ENCODE results near the gene NT5C1B.
"Not testable (repeated sequence)": the region's sequence is repeated elsewhere in the genome, so short reads cannot be mapped to it uniquely, and the experiment has no call there.

The NT5C1B gene

DNA sequence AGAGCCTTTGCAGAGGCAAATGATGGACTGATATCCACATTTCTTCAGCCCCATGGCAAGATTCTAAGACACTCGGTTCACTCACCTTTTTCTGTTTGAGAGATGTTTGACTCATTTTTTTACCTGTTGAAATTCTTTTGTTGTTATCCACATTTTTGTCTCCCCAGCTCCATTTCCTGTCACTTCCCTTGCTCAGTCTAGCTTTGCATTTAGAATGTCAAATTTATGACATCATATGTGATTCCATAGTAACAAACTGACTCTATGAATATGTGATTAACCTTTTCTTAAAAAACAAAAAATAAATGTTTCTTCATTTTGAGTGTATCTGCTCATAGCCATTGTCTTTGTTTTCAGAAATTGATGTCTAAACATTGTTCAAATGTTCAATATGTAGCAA, at the start of gene NT5C1B:
NT5C1B (minus strand) TSS at position 216 of the 400 bp plus-strand sequence; CDS start at position 115, 101 bp downstream.
- DNase-seq, result no peak

DNA sequence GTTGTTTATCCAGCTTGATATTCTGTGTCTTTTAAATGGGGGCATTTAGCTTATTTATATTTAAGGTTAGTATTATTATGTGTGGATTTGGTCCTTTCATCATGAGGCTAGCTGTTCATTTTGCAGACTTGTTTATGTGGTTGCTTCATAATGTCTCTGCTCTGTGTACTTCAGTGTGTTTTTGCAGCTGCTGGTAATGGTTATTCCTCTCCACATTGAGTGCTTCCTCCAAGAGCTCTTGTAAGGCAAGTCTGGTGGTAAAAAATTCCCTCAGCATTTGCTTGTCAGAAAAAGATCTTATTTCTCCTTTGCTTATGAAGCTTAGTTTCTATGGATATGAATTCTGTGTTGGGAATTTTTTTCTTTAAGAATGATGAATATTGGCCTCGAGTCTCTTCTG, 47.8 kb upstream of the NT5C1B start:
- DNase-seq, result no peak

DNA sequence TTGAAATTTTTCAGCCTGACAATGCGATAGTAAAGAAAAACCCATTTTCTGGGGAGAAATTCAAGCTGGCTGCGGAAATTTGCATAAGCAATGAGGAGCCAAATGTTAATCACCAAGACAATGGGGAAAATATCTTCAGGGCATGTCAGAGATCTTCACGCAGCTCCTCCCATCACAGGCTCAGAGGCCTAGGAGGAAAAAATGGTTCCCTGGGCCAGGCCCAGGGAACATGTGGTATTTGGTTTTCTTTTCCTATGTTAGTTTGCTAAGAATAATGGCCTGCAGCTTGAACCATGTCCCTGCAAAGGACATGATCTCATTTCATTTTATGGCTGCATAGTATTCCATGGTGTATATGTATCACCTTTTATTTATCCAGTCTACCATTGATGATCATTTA, 43.3 kb upstream of the NT5C1B start:
- DNase-seq, result not testable (repeated sequence)

DNA sequence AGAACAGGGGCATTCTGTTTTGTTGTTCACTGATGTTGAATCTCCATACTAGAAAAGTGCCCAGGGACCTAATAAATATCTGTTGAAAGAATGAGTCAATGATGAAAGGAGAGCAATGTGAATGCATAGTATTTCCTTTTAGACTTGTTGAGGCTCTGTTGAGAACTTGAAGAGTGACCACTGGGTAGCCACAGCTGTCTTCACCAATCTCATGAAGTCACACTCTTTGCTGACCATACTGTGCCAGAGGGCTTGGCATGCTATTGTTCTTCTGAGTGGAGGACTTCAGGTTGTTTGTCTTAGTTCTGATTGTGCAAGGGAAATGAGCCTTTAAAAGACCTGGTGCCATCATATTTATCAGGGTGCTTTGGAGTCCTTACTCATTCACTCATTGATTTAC, 41.6 kb upstream of the NT5C1B start:
- no peak for DNase-seq

DNA sequence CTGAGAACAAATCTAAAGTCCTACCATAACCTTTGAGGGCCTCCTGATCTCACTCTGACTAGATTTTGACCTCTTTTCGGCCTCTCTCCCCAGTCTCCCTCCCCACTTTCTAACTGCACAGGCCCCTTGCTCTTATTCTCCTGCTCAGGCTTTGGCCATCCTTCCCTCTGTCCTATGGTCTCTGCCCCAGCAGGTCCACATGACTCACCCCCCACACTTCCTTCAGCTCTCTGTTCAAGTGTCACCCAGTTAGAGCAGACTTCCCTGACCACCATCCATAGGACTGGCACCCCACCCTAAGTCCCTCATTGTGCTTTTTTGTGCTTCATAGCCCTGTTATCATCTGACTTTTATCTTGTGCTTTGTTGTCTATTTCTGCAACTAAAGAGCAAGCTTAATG, 41.2 kb upstream of the NT5C1B start:
- DNase-seq, result no peak

DNA sequence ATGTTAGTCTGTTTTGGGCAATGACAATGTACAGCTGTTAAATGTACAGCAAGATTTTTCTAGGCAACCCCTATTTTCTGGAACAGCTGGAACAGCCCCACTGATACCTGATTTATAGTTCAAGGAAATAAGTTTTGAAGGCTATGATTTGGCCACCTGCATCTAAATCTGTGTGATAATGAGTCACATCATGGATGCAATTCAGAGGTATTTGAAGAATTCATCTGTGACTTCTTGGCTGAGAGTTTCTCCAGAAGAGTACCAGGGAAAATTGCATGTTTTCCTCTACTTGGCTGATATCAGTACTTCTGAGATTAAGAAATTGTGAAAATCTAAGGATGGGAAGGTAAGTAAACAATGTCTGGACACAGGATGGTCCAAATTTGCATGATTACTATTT, 40.7 kb upstream of the NT5C1B start:
- DNase-seq, result no peak

DNA sequence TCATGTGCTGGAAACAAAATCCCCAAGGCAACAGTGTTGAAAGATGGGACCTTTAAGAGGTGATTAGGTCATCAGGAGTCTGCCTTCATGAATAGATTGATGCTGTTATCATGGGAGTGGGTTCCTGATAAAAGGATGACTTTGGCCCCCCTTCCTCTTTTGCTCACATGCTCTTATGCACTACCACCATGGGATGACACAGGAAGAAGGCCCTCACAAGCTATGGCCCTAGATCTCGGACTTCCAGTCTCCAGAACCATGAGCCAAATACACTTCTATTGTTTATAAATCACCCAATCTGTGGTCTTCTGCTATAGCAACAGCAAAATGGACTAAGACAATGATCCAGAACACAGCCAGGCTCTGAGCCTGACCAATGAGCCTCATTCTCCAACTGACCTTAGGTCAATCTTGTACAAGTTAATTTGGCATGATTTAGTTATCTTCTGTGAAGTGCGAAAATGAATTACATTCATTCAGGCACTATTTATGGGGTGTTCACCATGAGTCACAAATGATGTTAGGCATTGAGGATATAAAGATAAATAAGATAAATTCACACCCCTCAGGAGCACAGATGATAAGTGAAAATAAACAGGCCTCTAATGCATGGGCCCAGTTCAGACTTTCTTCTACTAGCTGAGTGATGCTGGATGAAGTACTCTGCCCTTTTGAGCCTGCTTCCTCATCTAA, 37.7 kb upstream of the NT5C1B start:
- DNase-seq, result no peak

DNA sequence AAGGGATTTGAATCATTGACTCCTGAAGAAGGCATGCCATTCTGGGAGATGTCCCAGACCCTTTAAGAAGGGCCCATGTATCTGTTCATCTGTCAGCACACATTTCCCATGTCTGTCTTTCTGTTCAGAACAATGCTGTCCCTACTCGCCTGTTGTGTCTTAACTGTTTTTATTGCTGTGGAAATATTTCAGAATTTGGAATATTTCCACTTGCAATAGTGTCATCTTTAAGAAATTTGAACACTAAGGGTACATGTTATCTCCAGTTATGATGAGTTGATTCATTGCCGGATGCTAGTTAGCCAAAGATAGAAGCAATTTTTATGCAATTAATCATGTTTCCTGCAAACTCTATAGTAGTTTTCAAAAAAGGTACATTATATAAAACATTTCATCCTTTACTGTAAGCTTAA, 36.9 kb upstream of the NT5C1B start:
- no peak for DNase-seq

DNA sequence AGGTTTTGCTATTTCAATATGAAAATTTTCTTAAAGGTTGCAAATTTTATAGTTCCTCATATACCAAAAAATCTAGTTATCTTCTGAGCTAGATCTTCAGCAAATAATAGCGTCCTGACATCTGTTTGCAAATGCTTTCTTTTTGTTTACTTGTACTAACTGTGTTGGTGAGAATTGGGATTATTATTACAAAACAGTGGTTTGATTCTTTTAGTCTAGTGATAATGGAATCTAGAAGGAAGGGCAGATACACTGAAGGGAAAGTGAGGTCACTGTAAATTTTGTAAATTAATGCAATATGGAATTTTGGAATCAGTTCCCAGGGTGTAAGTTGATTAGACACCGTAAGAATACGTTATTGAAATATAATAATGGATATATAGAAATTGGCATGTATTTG, 36.2 kb upstream of the NT5C1B start:
- no peak for DNase-seq

DNA sequence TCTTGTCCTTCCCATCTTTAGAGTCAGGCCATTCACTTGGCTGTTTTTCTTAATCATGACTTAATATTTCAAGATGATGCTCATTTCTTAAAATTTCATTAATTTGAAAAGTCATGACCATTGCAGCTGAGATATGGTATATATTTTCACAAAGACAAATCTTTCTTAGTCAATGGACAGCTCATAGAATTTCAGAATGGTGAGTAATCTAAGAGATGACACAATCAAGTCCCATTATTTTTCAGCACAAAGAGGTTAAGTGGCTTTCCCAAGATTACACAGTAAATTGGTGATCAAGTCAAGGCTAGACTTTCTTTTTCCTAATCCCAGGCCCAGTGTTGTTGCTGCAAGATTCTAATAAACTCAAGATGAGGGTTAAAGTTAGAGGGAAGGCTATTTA, 34.4 kb upstream of the NT5C1B start:
- no peak for DNase-seq

DNA sequence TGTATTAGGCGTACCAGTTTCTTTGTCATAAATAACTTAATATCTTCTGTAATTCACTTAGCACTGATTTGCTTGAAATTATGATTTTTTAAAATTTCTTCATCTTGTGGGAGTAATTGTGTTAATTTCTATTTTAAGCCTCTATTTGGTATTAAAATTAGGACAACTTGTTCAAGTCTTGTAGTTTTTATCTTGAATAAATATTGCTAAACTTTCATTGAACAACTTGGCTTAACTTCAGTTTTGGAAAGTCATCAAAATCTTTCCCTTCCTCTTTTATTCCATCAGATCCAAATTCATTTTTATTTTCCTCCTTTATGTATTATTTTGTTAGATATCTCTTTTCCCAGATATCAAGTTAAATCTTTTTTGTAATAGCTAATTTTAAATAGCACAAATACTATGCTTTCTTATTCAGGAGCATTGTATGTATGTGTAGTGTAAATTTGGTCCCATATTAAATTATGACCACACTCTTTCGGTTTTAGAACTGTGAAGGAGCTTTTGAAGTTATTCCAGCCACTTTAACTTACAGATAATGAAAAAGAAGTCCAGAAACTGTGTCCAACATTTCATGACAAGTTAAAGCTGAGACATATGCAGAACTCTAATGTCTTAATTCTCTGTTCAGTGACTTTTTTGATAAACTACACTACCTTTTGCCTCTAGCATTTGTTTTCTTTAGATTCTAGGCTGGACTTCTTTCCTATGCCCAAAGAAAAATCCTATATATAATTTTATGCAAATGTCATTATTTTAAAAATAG, 31.7 kb upstream of the NT5C1B start:
- no peak for DNase-seq

DNA sequence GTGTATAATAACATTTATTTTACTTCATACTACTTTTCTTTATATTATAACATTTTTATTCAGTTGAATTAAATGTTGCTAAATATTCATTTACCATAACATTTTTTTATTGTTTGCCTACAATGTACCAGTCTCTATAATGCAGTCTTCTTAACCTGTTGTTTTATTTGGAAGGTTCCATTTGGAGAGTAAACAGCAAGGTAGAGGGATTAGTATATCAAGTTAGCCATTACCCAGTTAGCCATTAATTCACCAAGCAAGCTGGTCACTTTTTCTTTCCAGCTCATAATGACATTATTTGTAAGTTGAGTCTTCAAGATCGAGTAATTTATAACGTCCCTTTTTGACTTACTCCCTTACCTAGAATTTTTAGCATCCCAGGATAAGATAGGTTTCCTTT, 29.7 kb upstream of the NT5C1B start:
- DNase-seq, result no peak

DNA sequence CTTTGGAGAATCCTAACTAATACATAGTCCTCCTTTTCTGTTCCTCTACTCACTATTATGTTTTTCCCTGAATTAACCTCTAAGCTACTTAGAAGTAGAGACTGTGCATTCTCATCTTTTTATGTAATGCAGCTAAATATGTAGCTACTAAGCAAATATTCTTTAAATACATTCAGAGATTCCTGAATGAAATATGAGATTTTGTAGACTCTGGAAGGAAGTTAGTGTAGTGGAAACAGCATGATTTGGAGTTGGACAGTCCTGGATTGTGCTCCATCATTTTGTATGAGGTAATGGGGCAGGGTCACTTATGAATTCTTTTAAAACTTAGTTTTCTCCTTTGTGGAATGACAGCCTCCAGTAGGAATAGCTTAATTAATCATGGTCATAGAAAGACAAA, 24.7 kb upstream of the NT5C1B start:
- no peak for DNase-seq

DNA sequence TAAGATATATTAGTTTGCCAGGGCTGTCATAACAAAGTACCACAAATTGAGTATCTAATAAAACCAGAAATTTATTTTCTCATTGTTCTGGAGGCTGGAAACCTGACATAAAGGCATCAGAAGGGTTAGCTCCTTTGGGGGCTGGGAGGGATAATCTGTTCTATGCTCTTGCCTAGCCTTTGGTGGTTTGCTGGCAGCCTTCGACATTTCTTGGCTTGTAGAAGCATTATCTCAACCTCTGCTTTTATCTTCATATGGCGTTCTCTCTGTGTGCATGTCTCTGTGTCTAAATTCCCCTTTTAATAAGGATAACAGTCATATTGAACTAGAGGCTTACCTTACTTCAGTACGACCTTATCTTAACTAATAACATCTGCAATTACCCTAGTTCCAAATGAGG, 22.8 kb upstream of the NT5C1B start:
- DNase-seq, result no peak

DNA sequence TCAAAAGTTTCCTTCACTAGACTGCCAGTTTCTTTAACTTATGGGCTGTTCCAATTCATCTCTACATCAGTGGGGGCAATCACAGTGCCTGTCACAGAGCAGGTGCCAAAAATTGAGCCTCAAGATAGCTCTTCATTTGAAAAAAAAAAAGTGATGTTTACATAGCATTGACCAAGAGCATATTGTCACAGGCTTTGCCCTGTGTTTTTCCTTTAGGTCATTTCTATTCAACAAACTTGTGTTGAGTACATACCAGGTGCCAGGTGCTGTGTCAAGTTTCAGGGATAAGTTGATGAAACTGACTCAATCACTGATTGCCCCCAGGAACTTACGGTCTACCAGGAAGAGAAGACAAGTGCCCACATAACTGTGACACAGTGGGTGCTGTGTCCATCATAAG, 22.2 kb upstream of the NT5C1B start:
- DNase-seq, result no peak

DNA sequence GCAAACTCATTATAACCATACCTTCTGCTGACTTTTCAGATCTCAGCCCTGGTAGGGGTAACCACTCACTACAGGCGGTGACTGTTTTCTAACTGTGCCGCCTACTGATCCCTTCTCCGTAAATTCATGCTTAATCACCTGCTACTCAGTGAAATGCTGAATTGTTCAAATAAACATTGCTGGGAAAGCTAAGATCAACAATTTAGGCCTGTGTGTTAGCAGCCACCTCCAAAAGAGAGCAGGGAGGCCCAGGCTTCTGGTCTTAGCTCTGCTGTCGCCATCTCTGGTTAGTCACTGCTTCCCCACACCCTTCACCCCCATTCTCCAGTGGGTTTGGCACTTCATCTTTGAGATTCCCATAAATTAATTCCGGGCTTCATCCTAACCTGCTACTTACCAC, 21.8 kb upstream of the NT5C1B start:
- DNase-seq, result no peak

DNA sequence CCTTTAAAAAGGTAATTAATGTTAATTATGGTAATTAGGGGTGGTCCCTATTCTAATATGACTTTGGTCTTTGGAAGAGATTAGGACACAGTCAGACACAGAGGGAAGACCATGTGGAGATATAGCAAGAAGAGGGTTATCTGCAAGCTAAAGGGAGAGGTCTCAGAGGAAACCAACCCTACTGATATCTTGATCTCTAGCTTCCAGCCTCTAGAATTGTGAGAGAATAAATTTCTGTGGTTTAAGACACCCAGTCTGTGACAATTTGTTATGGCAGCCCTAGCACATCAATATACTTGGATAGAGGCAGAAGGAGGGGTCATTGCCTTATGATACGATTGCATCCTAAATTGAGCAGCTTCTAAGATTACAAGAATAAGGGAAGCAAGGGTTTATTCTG, 21.3 kb upstream of the NT5C1B start:
- no peak for DNase-seq

DNA sequence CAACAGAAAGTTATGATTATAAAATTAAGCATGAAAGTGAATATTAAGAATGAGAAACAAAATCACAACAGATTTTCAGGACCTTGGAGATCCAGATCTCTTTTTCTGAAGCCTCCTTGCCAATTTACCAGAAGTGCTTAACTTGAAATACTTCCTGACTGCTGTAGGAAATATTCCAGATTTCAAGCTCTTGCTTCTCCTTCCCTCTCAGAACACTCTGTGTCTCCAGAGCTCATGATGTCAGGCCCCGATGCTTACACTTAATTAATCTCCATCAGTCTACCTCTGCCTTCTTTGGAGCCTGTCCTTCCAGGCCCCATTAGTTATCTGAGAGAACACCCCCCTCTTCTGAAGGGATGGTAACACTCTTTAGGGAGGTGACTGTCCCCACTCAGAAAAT, 20.7 kb upstream of the NT5C1B start:
- DNase-seq, result no peak

DNA sequence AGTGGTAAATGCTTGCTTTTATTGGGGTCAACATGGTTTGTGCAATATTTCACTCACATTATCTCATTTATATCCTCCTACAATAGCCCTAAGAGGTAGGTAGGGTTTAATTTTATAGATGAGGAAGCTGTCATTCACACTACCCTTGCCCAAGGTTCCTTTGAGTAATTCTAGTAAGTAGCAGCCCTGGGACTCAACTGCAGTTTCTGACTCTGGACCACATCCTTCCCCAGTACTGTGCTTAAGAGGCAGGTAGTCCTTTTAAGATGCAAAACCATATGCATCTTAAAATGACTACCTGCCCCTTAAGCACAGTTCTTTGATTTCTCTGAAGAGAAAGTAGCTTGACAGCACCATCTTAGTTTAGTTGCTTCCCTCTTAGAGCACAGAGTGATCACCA, 15.7 kb upstream of the NT5C1B start:
- DNase-seq, result no peak

DNA sequence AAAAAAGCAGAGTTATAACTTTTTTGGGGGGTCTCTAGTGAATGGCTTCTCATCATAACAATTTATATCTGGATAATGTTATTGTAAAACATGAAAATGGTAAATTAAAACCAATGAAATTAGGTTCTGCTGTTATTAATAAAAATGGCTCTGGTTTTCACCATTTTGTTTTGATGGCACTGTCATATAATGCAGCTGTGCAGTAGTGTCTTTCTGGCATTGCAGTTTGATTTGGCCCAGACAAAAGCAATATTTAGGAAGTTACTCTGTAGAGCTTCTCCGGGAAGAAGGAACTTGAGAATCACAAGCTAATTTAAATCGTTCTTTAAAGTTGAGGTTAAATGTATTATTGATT, 15.1 kb upstream of the NT5C1B start:
- DNase-seq, result no peak

DNA sequence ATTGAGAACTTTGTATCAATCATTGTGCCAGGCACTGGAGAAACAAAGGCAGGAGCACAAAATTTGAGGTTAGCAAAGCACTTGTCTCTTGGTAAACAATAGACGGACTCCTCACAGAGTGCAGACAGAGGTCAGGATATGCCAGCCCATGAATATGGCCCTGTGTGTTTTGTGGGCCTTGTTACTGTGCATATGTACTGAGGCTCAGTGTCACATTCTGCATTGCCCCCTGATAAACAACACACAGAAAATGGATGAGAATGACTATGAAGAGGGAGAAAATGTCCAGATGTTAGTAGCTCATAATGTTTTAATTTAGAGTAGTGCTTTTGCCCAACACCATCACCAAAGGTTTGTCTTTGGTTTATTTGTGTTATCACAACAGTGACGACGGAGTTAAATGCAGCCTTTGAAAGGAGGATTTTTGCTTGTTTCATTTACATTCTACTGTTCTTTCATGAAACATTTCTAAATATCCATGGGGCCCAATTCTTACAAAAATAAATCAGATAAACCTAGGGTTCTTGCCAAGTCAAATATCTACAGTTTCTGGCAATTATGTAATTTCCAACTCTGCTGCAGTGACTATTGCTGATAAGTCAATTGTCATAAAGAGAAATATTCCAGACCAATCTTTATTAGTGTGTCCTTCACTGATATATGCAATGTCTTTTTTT, 14.6 kb upstream of the NT5C1B start:
- DNase-seq, result no peak

DNA sequence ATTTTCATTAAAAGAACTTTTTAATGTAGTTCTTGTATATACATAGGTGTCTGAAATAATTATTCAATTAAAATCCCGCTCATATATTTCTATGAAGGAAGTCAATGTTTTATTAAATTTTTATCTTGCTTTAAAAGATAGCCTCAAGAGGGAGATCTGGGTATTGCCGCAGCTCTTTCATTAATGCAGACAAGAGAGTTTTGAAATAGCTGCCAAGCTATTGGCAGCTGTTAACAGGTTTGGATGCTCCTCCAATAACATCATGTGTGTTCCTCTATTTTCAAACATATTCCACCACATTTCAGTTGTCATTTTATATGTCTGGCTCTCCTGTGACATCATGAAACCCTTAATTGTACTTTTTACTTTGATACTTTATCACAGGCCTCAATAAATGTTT, 12.9 kb upstream of the NT5C1B start:
- DNase-seq, result no peak

DNA sequence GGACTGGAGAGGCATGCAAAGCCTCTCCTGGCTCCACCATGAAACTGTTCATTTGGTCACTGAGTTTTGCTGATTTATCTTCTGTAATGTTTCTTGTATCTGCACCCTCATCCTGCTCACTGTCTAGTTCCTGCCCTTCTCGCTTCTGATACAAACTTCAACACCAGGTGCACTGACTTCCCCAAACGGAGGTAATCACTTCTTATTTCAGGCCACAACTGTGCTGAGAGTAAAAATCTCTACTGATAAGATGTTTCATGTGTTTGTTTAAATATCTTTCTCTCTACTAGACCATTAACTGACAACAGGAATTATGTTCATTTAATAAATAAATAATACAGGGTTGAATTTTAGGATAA, 10.9 kb upstream of the NT5C1B start:
- no peak for DNase-seq

DNA sequence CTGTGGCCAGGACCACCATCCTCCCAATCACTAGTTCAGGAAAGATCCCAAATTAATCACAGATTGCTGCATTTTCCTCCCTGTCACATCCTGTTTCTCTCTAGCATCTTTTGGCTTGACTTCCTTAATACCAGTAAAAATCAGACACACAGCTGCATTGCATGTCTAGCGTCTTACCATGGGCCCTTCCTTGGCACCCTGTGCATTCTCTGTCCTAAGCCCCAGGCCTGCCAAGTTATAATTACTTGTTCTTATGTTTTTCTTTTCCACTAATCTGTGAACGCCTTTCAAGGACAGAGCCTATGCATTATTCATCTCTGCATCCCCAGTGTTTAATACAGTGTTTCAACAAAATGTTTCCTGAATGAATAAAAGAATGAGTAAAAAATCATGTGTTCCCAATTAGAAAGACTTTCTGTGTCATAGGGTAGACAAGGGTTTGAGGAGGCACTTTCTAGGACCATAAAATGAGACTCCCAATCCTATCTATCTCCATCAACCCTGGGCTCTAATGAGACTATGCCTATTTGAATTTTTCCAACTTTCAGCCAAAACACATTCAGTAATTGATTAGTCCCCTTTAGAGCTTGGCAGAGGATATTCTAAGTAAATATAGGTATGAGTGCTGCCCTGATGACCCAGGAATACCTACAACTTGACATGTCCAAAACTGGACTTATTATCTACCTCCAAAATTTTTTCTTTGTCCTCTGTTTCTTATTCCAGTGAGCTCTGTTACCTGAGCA, 10.3 kb upstream of the NT5C1B start:
- DNase-seq, result no peak
